Astrocyte (in vitro differentiated cells and primary cell): Measurements from ENCODE around the gene KHNYN. TPM values are rescaled to one million over a fixed set of nuclear protein-coding genes. Genes with fewer than 3 reads are reported as not detected.

Experiments used
- DNase-seq: peaks from one replicate; pipeline ENCODE4 v3.0.0-alpha.2; 2010; ENCODE audit warnings: low read depth
- FAIRE-seq: peaks from 2 replicates; lab custom pipeline; 2011; peaks lifted over from hg19 to GRCh38; lab: Jason Lieb, UNC
- H2AFZ ChIP-seq: 2 replicates; pipeline ENCODE4 v1.6.0; 2012; ENCODE audit warnings: low read depth, low read length, inconsistent platforms
- H3K27ac ChIP-seq: 2 replicates; pipeline ENCODE4 v1.5.1; 2011; ENCODE audit warnings: low read depth, low read length, inconsistent platforms
- H3K27me3 ChIP-seq: 2 replicates; pipeline ENCODE4 v1.6.0; 2011; ENCODE audit warnings: low read length, inconsistent platforms; ENCODE audit not compliant: insufficient read depth
- H3K36me3 ChIP-seq: 2 replicates; pipeline ENCODE4 v1.5.1; 2011; ENCODE audit warnings: low read length, inconsistent platforms; ENCODE audit not compliant: insufficient read depth
- H3K4me1 ChIP-seq: 2 replicates; pipeline ENCODE4 v1.5.1; 2011; ENCODE audit warnings: low read length, inconsistent platforms; ENCODE audit not compliant: insufficient read depth
- H3K4me2 ChIP-seq: 2 replicates; pipeline ENCODE4 v1.6.0; 2012; ENCODE audit warnings: low read length, inconsistent platforms
- H3K4me3 ChIP-seq: 2 replicates; pipeline ENCODE4 v1.5.1; 2011; ENCODE audit warnings: low read depth, mild to moderate bottlenecking, low read length, inconsistent platforms; ENCODE audit not compliant: insufficient read depth
- H3K79me2 ChIP-seq: 2 replicates; pipeline ENCODE4 v1.6.0; 2012; ENCODE audit warnings: mild to moderate bottlenecking, low read length, inconsistent platforms; ENCODE audit not compliant: insufficient read depth
- H3K9ac ChIP-seq: 2 replicates; pipeline ENCODE4 v1.6.0; 2012; ENCODE audit warnings: mild to moderate bottlenecking, low read length, inconsistent platforms
- H3K9me3 ChIP-seq: 2 replicates; pipeline ENCODE4 v1.5.1; 2012; ENCODE audit warnings: low read depth, mild to moderate bottlenecking, low read length, inconsistent platforms; ENCODE audit not compliant: insufficient read depth
- H4K20me1 ChIP-seq: 2 replicates; pipeline ENCODE4 v1.6.0; 2012; ENCODE audit warnings: low read length, inconsistent platforms; ENCODE audit not compliant: insufficient read depth
- H3K27ac Mint-ChIP-seq: one replicate; pipeline ENCODE4 v1.8.0; 2021; ENCODE audit warnings: mild to moderate bottlenecking, mixed read lengths; ENCODE audit not compliant: unreplicated experiment
- H3K27me3 Mint-ChIP-seq: one replicate; pipeline ENCODE4 v1.8.0; 2021; ENCODE audit warnings: low read depth, mixed read lengths; ENCODE audit not compliant: unreplicated experiment
- H3K36me3 Mint-ChIP-seq: one replicate; pipeline ENCODE4 v1.8.0; 2021; ENCODE audit warnings: low read depth, mixed read lengths; ENCODE audit not compliant: unreplicated experiment
- H3K4me1 Mint-ChIP-seq: one replicate; pipeline ENCODE4 v1.8.0; 2021; ENCODE audit warnings: low read depth, mixed read lengths; ENCODE audit not compliant: unreplicated experiment
- H3K4me3 Mint-ChIP-seq: one replicate; pipeline ENCODE4 v1.8.0; 2021; ENCODE audit warnings: mild to moderate bottlenecking, moderate library complexity, mixed read lengths; ENCODE audit not compliant: unreplicated experiment
- H3K9me3 Mint-ChIP-seq: one replicate; pipeline ENCODE4 v1.8.0; 2021; ENCODE audit warnings: mild to moderate bottlenecking, mixed read lengths; ENCODE audit not compliant: unreplicated experiment
- EZH2 ChIP-seq: IDR thresholded peaks from 2 replicates; pipeline ENCODE4 v1.6.1; 2012; ENCODE audit warnings: mild to moderate bottlenecking, low read length, inconsistent platforms; ENCODE audit not compliant: insufficient read depth
- total RNA-seq: library from RNA; stranded (reverse); gene quantifications from 2 replicates; pipeline ENCODE4 v1.2.1, GENCODE V29; 2021
- TF ChIP-seq, protein P1 (sequence below): IDR thresholded peaks from 2 replicates; pipeline ENCODE4 v1.5.1; 2011; ENCODE audit warnings: low read depth, mild to moderate bottlenecking, inconsistent platforms, low read length, moderate library complexity; ENCODE audit not compliant: insufficient read depth

KHNYN gene
- total RNA-seq, 1 donor from 2014 or later, result 45.5 TPM

DNA sequence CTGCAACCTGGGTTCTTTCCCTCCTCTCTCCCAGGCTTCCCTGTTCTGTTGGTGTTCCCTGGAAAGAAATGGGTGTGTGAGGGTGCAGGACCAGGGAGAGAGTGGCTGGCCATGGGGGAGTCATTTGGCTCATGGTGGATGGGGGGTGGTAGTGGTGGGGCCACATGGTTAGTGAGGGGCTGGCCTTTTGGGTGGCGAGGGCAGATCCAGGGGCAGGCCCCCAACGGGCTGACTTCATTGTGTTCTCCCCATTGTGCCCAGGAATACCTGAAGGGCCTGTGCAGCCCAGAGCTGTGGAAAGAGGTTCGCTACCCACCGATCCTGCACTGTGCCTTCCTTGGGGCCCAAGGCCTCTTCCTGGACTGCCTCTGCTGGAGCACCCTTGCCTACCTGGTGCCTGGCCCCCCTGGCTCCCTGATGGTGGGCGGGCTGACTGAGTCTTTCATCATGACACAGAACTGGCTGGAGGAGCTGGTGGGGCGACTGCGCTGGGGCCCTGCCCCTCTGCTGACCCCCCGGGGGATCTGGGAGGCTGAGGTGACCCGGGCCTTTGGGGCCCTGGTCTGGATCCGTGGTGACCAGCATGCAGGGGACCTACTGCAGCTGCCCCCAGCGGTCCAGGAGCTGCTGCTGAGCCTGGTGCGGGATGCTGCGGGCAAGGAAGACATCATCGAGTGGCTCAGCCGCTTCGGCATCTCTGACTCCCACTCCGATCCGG is 22.0 kb upstream of the KHNYN start:
- H2AFZ ChIP-seq, result no peak overlapping the region
- H3K27me3 ChIP-seq, result peaks cover 3% of the 10 kb centered on the region
- FAIRE-seq (no peak), DNase-seq (no peak)
- TF ChIP-seq, protein P1, sequence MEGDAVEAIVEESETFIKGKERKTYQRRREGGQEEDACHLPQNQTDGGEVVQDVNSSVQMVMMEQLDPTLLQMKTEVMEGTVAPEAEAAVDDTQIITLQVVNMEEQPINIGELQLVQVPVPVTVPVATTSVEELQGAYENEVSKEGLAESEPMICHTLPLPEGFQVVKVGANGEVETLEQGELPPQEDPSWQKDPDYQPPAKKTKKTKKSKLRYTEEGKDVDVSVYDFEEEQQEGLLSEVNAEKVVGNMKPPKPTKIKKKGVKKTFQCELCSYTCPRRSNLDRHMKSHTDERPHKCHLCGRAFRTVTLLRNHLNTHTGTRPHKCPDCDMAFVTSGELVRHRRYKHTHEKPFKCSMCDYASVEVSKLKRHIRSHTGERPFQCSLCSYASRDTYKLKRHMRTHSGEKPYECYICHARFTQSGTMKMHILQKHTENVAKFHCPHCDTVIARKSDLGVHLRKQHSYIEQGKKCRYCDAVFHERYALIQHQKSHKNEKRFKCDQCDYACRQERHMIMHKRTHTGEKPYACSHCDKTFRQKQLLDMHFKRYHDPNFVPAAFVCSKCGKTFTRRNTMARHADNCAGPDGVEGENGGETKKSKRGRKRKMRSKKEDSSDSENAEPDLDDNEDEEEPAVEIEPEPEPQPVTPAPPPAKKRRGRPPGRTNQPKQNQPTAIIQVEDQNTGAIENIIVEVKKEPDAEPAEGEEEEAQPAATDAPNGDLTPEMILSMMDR, result no peak
- TF ChIP-seq EZH2, result no peak
- no peak overlapping the region for H3K4me2 ChIP-seq
- peaks cover 26% of the 10 kb centered on the region for H3K36me3 Mint-ChIP-seq
- H3K9me3 ChIP-seq, result no peaks in the 10 kb centered on the region
- H3K27me3 Mint-ChIP-seq, result peaks cover 2% of the 10 kb centered on the region
- peaks cover 17% of the 10 kb centered on the region for H3K4me1 Mint-ChIP-seq
- no peaks in the 10 kb centered on the region for H4K20me1 ChIP-seq
- H3K4me1 ChIP-seq, result peaks cover 4% of the 10 kb centered on the region
- H3K27ac Mint-ChIP-seq, result no peak overlapping the region
- no peak overlapping the region for H3K4me3 Mint-ChIP-seq
- no peak overlapping the region for H3K9ac ChIP-seq
- H3K4me3 ChIP-seq, result no peak overlapping the region
- no peaks in the 10 kb centered on the region for H3K36me3 ChIP-seq
- H3K79me2 ChIP-seq, result no peaks in the 10 kb centered on the region
- H3K27ac ChIP-seq, result no peak overlapping the region
- H3K9me3 Mint-ChIP-seq, result no peaks in the 10 kb centered on the region

GRCh38 chr14:24408764-24409163 is 21.0 kb upstream of the KHNYN start:
- Histone ChIP-seq H3K79me2 (no peaks in the 10 kb centered on the region), H3K36me3 (no peaks in the 10 kb centered on the region), H3K4me2 (no peak overlapping the region), H4K20me1 (no peaks in the 10 kb centered on the region), H3K27ac (no peak overlapping the region), H3K9me3 (no peaks in the 10 kb centered on the region), H3K4me1 (no peaks in the 10 kb centered on the region), H3K9ac (no peak overlapping the region), H3K27me3 (peaks cover 3% of the 10 kb centered on the region), H2AFZ (no peak overlapping the region), H3K4me3 (no peak overlapping the region)
- FAIRE-seq, result no peak
- Mint-ChIP-seq H3K4me3 (no peak overlapping the region), H3K36me3 (peaks cover 27% of the 10 kb centered on the region), H3K9me3 (no peaks in the 10 kb centered on the region), H3K27ac (no peak overlapping the region), H3K27me3 (peaks cover 2% of the 10 kb centered on the region), H3K4me1 (peaks cover 7% of the 10 kb centered on the region)
- no peak for TF ChIP-seq EZH2
- TF ChIP-seq, protein P1, result no peak
- no peak for DNase-seq

DNA sequence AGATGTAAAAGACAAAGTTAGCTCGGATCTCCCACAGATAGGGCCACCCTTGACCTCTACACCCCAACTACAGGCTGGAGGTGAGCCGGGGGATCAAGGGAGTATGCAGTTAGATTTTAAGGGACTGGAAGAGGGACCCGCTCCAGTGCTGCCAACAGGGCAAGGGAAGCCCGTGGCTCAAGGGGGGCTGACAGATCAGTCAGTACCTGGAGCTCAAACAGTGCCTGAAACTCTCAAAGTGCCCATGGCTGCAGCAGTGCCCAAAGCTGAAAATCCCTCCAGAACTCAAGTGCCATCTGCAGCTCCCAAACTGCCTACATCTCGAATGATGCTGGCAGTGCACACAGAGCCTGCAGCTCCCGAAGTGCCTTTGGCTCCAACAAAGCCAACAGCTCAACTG is 20.6 kb upstream of the KHNYN start:
- no peak overlapping the region for H3K27ac Mint-ChIP-seq
- H3K27me3 Mint-ChIP-seq, result peaks cover 2% of the 10 kb centered on the region
- Histone ChIP-seq H3K27ac (no peak overlapping the region), H3K9ac (no peak overlapping the region), H3K79me2 (no peaks in the 10 kb centered on the region), H3K4me2 (no peak overlapping the region), H3K4me3 (no peak overlapping the region), H3K36me3 (no peaks in the 10 kb centered on the region), H3K4me1 (no peaks in the 10 kb centered on the region), H2AFZ (no peak overlapping the region), H4K20me1 (no peaks in the 10 kb centered on the region), H3K27me3 (peaks cover 3% of the 10 kb centered on the region), H3K9me3 (no peaks in the 10 kb centered on the region)
- H3K36me3 Mint-ChIP-seq, result peaks cover 30% of the 10 kb centered on the region
- no peaks in the 10 kb centered on the region for H3K9me3 Mint-ChIP-seq
- no peak for FAIRE-seq
- no peak overlapping the region for H3K4me3 Mint-ChIP-seq
- DNase-seq, result no peak
- no peak for TF ChIP-seq EZH2
- TF ChIP-seq, protein P1, result no peak
- H3K4me1 Mint-ChIP-seq, result peaks cover 3% of the 10 kb centered on the region
